IMR-90 (cell line): ENCODE measurements around the gene CAPN5. TPM values are rescaled to one million over a fixed set of nuclear protein-coding genes. Genes with fewer than 3 reads are reported as not detected.

Experiments used
- ATAC-seq: fragments of 200-7000 bp; cut with Tn5 transposase; 2 replicates; pipeline ENCODE4 v1.9.1; 2020; ENCODE audit warnings: low read depth, mild to moderate bottlenecking, moderate library complexity
- BruUV-seq: library from RNA; stranded (reverse); fragments of 400-500 nt; replicated peaks from 2 replicates; lab custom pipeline; 2021; lab: Mats Ljungman, UMichigan
- CTCF ChIA-PET: fragments of 300-600 bp; formaldehyde crosslinking; extraction: SDS; loops from one replicate; lab custom pipeline; 2021; ENCODE audit warnings: antibody characterized with exemption; lab: Yijun Ruan, JAX
- POLR2A ChIA-PET: fragments of 300-600 bp; sonication (Branson Sonifier 250); formaldehyde crosslinking; loops from one replicate; lab custom pipeline; 2022; ENCODE audit warnings: antibody characterized with exemption; ENCODE audit not compliant: unreplicated experiment; lab: Charles Lee
- DNase-seq: peaks from one replicate; pipeline ENCODE4 v3.0.0; 2013
- H2AFZ ChIP-seq: replicated peaks from 2 replicates; pipeline ENCODE3; 2013; ENCODE audit warnings: low read length, mild to moderate bottlenecking; ENCODE audit not compliant: poor library complexity
- H2AK5ac ChIP-seq: 2 replicates; pipeline ENCODE4 v1.6.1; 2013; ENCODE audit warnings: low read depth, low read length, inconsistent platforms
- H2AK9ac ChIP-seq: replicated peaks from 2 replicates; pipeline ENCODE3; 2013; ENCODE audit warnings: mild to moderate bottlenecking, low read depth, low read length, moderate library complexity; ENCODE audit not compliant: poor library complexity
- H2BK120ac ChIP-seq: 2 replicates; pipeline ENCODE4 v1.6.1; 2013; ENCODE audit warnings: low read depth, low read length, inconsistent platforms
- H2BK15ac ChIP-seq: 3 replicates; pipeline ENCODE4 v1.6.1; 2013; ENCODE audit warnings: low read depth, low read length, inconsistent platforms
- H2BK20ac ChIP-seq: 2 replicates; pipeline ENCODE4 v1.6.1; 2013; ENCODE audit warnings: low read depth, mild to moderate bottlenecking, inconsistent platforms, low read length, moderate library complexity
- H2BK5ac ChIP-seq: 2 replicates; pipeline ENCODE4 v1.6.1; 2013; ENCODE audit warnings: mild to moderate bottlenecking, low read depth, low read length, inconsistent platforms; ENCODE audit not compliant: poor library complexity, severe bottlenecking
- H3K14ac ChIP-seq: replicated peaks from 2 replicates; pipeline ENCODE4 v1.6.1; 2013; ENCODE audit warnings: low read depth, low read length, inconsistent platforms
- H3K18ac ChIP-seq: 2 replicates; pipeline ENCODE4 v1.6.1; 2013; ENCODE audit warnings: low read depth, low read length, control low read depth
- H3K23ac ChIP-seq: 2 replicates; pipeline ENCODE4 v1.6.1; 2013; ENCODE audit warnings: low read depth, low read length, inconsistent platforms
- H3K27ac ChIP-seq: 2 replicates; pipeline ENCODE4 v1.5.1; 2013; ENCODE audit warnings: mild to moderate bottlenecking, control low read depth, low read length; ENCODE audit not compliant: insufficient read depth
- H3K27me3 ChIP-seq: 2 replicates; pipeline ENCODE4 v1.6.1; 2013; ENCODE audit warnings: low read length; ENCODE audit not compliant: control insufficient read depth, insufficient read depth
- H3K36me3 ChIP-seq: 2 replicates; pipeline ENCODE4 v1.6.1; 2013; ENCODE audit warnings: low read length, mixed read lengths; ENCODE audit not compliant: control insufficient read depth, insufficient read depth
- H3K4ac ChIP-seq: 2 replicates; pipeline ENCODE4 v1.6.1; 2013; ENCODE audit warnings: low read depth, low read length, inconsistent platforms
- H3K4me1 ChIP-seq: 2 replicates; pipeline ENCODE4 v1.6.1; 2013; ENCODE audit warnings: low read length, mixed read lengths; ENCODE audit not compliant: control insufficient read depth, insufficient read depth
- H3K4me2 ChIP-seq: 2 replicates; pipeline ENCODE4 v1.6.1; 2013; ENCODE audit warnings: low read depth, mild to moderate bottlenecking, control low read depth, low read length, moderate library complexity
- H3K4me3 ChIP-seq: 2 replicates; pipeline ENCODE4 v1.5.1; 2013; ENCODE audit warnings: low read depth, mild to moderate bottlenecking, control low read depth, low read length, moderate library complexity; ENCODE audit not compliant: insufficient read depth
- H3K56ac ChIP-seq: 2 replicates; pipeline ENCODE4 v1.6.1; 2013; ENCODE audit warnings: low read length, inconsistent platforms; ENCODE audit not compliant: insufficient read depth; ENCODE audit errors: extremely low read depth
- H3K79me1 ChIP-seq, 2 experiments: 2 replicates each; pipeline ENCODE4 v1.6.1; 2013; ENCODE audit warnings: low read length in 2 of 2, inconsistent platforms in 1 of 2, low read depth in 1 of 2
- H3K9ac ChIP-seq: 2 replicates; pipeline ENCODE4 v1.6.1; 2013; ENCODE audit warnings: low read depth, low read length, control low read depth
- H3K9me1 ChIP-seq: 2 replicates; pipeline ENCODE4 v1.6.1; 2013; ENCODE audit warnings: low read length, inconsistent platforms; ENCODE audit not compliant: insufficient read depth
- H3K9me3 ChIP-seq: 2 replicates; pipeline ENCODE4 v1.6.1; 2013; ENCODE audit warnings: low read length; ENCODE audit not compliant: control insufficient read depth, insufficient read depth
- H4K20me1 ChIP-seq: 2 replicates; pipeline ENCODE4 v1.6.1; 2013; ENCODE audit warnings: low read length, inconsistent platforms; ENCODE audit not compliant: insufficient read depth
- H4K5ac ChIP-seq: 2 replicates; pipeline ENCODE4 v1.6.1; 2013; ENCODE audit warnings: mild to moderate bottlenecking, low read depth, low read length, control low read depth
- H4K8ac ChIP-seq, 2 experiments: 2 replicates each; pipeline ENCODE4 v1.6.1; 2013; ENCODE audit warnings: low read depth in 2 of 2, low read length in 2 of 2, control low read depth in 1 of 2, inconsistent platforms in 1 of 2
- H4K91ac ChIP-seq: 2 replicates; pipeline ENCODE4 v1.6.1; 2013; ENCODE audit warnings: low read depth, low read length, inconsistent platforms; ENCODE audit not compliant: insufficient read depth
- BHLHE40 ChIP-seq: fragments of 150-350 bp; IDR thresholded peaks from 2 replicates; pipeline ENCODE4 v1.6.1; 2016; ENCODE audit warnings: mild to moderate bottlenecking, low read depth, low read length
- CEBPB ChIP-seq: IDR thresholded peaks from 2 replicates; pipeline ENCODE4 v1.6.1; 2012; ENCODE audit warnings: low read depth, low read length, improper control_type of control experiment
- FOS ChIP-seq: fragments of 150-350 bp; IDR thresholded peaks from 2 replicates; pipeline ENCODE4 v1.6.1; 2016; ENCODE audit warnings: low read depth, low read length
- MAFK ChIP-seq: IDR thresholded peaks from 2 replicates; pipeline ENCODE4 v1.6.1; 2012; ENCODE audit warnings: low read depth, low read length, improper control_type of control experiment
- MAZ ChIP-seq: IDR thresholded peaks from 2 replicates; pipeline ENCODE4 v1.6.1; 2012; ENCODE audit warnings: low read depth, mild to moderate bottlenecking, low read length, improper control_type of control experiment, moderate library complexity, borderline replicate concordance
- MXI1 ChIP-seq: IDR thresholded peaks from 2 replicates; pipeline ENCODE4 v1.6.1; 2012; ENCODE audit warnings: low read depth, mild to moderate bottlenecking, low read length, moderate library complexity, borderline replicate concordance
- NFE2L2 ChIP-seq: fragments of 150-350 bp; IDR thresholded peaks from 2 replicates; pipeline ENCODE4 v1.6.1; 2016; ENCODE audit warnings: low read depth, mild to moderate bottlenecking, low read length
- RCOR1 ChIP-seq: IDR thresholded peaks from 2 replicates; pipeline ENCODE4 v1.6.1; 2012; ENCODE audit warnings: mild to moderate bottlenecking, low read length, improper control_type of control experiment; ENCODE audit not compliant: insufficient replicate concordance
- RFX5 ChIP-seq: IDR thresholded peaks from 2 replicates; pipeline ENCODE4 v1.8.0; 2012; ENCODE audit warnings: low read depth, mild to moderate bottlenecking, low read length, moderate library complexity
- SMC3 ChIP-seq: fragments of 150-350 bp; IDR thresholded peaks from 2 replicates; pipeline ENCODE4 v1.6.1; 2016; ENCODE audit warnings: low read depth, mild to moderate bottlenecking, antibody characterized with exemption, low read length, moderate library complexity
- WGBS, 2 experiments: methylation state at CpG; one replicate each; pipeline versions ENCODE4 v1.1.5 to v1.1.7; 2013; ENCODE audit warnings: missing lambda C conversion rate in 2 of 2; ENCODE audit not compliant: insufficient read length in 1 of 2; ENCODE audit errors: extremely low coverage in 2 of 2; 5-methylcytosine and 5-hydroxymethylcytosine counted together
- dilution Hi-C: fragments of 300-500 bp; cut with HindIII; formaldehyde crosslinking; loops from one replicate; pipeline ENCODE4 v1.14.3; 2018; ENCODE audit warnings: low sequenced_read_pairs; ENCODE audit not compliant: unreplicated experiment
- in situ Hi-C: fragments of 300-500 bp; cut with MboI; formaldehyde crosslinking; loops from 3 replicates; pipeline ENCODE4 v1.14.3; 2019; ENCODE audit warnings: low sequenced_read_pairs, inconsistent platforms, mixed read lengths
- intact Hi-C: fragments of 100-400 bp; cut with micrococcal nuclease; formaldehyde crosslinking; loops from 2 replicates; pipeline ENCODE4 v1.10.0; 2022
- polyA plus RNA-seq, 3 experiments: library from polyadenylated mRNA; depleted of rRNA; stranded (reverse); fragments of >200 nt; gene quantifications; 2 replicates each; pipeline ENCODE4 v1.2.3, GENCODE V29; 2012; ENCODE audit warnings: low replicate concordance in 1 of 3
- total RNA-seq: library from RNA; depleted of rRNA; stranded (reverse); fragments of >200 nt; gene quantifications from 2 replicates; pipeline ENCODE4 v1.2.3, GENCODE V29; 2012

The CAPN5 gene
- total and polyA plus RNA-seq, 2 of the 4 experiments (the other 2 are of a cell fraction) = 8.1 to 24.0 TPM

DNA sequence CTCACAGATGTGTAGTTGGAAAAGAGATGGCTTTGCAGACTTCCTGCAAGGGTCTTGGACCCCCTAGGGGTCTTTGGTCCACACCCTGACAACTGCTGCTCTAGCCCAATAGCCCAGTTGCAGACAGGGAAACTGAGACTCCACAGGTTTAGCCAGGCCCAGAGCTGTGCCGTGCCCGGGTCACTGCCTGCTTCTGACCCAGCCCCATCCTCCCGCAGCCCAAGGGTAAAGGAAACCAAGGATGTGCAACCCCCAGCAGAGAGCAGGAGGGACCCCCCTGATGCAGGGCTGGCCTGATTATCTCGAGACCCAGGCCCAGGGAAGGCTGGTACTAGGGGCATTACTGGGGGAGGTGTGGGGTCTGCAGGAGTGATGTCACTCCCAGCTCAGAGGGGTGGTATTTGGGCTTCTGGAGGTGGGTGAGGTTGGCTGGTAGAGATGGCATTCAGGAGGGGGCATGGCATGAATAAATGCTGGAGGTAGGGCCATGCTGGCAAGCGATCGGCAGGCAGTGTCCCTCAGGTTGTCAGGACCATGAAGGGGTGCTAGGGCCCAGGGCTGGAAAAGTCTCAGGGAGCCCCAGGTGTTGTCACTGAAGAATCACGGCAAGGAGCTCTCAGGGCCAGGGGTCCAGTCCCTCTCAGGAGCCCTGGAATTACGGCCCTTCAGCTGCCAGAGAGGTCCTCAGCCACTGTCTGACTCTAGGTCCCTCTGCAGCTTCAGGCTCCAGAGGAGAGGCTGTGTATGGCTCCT lies 82.4 kb downstream of the CAPN5 start:
- H2AK5ac ChIP-seq = no peak overlapping the region
- no peak overlapping the region for H3K9ac ChIP-seq
- no peak overlapping the region for H3K14ac ChIP-seq
- CTCF ChIA-PET = no interaction called here
- H3K9me3 ChIP-seq = no peaks in the 10 kb centered on the region
- dilution Hi-C loops (no loop called here), intact Hi-C loops (no loop called here), in situ Hi-C loops (no loop called here)
- no peak for DNase-seq
- H3K4ac ChIP-seq = no peak overlapping the region
- no peak overlapping the region for H3K56ac ChIP-seq
- no peak overlapping the region for H4K91ac ChIP-seq
- no peak overlapping the region for H3K4me2 ChIP-seq
- no peak for ATAC-seq
- no peaks in the 10 kb centered on the region for H3K36me3 ChIP-seq
- no peak overlapping the region for H3K23ac ChIP-seq
- H2AK9ac ChIP-seq = no peak overlapping the region
- WGBS, 2 experiments = 77% methylated on average over 5 of the region's 8 CpGs; no CpG with 5 or more reads in 1 of the 2 experiments
- BruUV-seq = no TSS peak
- no peaks in the 10 kb centered on the region for H3K4me1 ChIP-seq
- H3K27ac ChIP-seq = no peak overlapping the region
- H4K20me1 ChIP-seq = no peaks in the 10 kb centered on the region
- no peak overlapping the region for H3K4me3 ChIP-seq
- no peak overlapping the region for H4K8ac ChIP-seq
- no peak overlapping the region for H2AFZ ChIP-seq
- H3K18ac ChIP-seq = no peak overlapping the region
- H2BK5ac ChIP-seq = no peak overlapping the region
- no peak overlapping the region for H2BK20ac ChIP-seq
- H3K27me3 ChIP-seq = peaks cover 62% of the 10 kb centered on the region
- no peak overlapping the region for H2BK120ac ChIP-seq
- no peak for TF ChIP-seq MXI1
- no peak for TF ChIP-seq MAZ
- no peak for TF ChIP-seq FOS
- no peak for TF ChIP-seq RCOR1
- TF ChIP-seq NFE2L2 = no peak
- no peak for TF ChIP-seq CEBPB
- no peak for TF ChIP-seq BHLHE40
- no peak for TF ChIP-seq SMC3
- TF ChIP-seq MAFK = no peak
- TF ChIP-seq RFX5 = no peak
- no peaks in the 10 kb centered on the region; the same call in 1 of the 2 replicates for H3K9me1 ChIP-seq
- POLR2A ChIA-PET = no interaction called here
- no peaks in the 10 kb centered on the region for H3K79me1 ChIP-seq
- no peak overlapping the region for H4K5ac ChIP-seq
- H2BK15ac ChIP-seq = no peak overlapping the region
